ENCODE results near the gene WIPI1. TPM values are rescaled to one million over a fixed set of nuclear protein-coding genes. Genes with fewer than 3 reads are reported as not detected.

WIPI1 gene
- total RNA-seq, 1 experiment from 2014 or later: 19.8 TPM

DNA sequence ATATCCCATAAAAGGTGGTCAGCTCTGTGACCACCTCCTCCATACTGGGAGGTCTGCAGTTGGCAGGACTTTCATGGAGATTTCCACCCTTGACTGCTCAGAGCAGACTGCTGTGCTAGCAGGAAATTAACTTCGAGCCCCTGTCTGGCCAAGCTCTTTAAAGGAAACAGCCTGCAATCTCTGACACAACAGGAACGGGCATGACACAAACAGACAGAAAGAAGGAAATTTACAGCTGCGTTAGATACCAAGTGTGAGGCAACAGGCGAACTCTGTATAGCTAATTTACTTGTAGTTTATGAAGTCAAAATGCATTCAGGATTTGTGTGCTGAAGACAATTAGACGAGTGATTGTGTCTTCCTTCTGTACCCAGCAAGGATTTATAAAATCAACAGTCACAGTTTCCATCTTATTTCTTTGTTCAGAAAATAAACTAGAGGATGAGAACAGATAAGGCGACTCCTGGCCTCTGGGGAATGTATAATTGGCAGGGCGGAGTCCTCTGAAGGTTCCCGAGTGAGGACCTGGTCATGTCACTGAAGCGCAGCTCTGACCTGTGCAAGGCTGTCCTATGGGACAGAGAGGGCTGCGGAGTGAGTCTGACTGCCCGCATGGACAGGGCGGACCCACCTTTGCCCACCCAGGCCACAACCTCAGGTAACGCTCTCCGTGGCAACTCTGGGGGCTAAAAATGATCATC is 16.1 kb downstream of the WIPI1 start:
- ChIA-PET POLR2A (no interaction called here), CTCF (no interaction called here)
- H3K27me3 ChIP-seq (ENCODE audit: control insufficient read depth, insufficient read depth, low read length): no peaks in the 10 kb centered on the region
- no peak overlapping the region for H3K27ac ChIP-seq (ENCODE audit: low read length)
- DNase-seq (ENCODE audit: low read depth, low spot score): no peak
- no peak overlapping the region for H3K4me3 ChIP-seq (ENCODE audit: low read depth in 2 of 2, low read length in 2 of 2)
- H3K36me3 ChIP-seq (ENCODE audit: control insufficient read depth, insufficient read depth, low read length): no peaks in the 10 kb centered on the region
- H3K9me3 ChIP-seq (ENCODE audit: control insufficient read depth, insufficient read depth, low read depth, low read length): no peaks in the 10 kb centered on the region
- H3K4me1 ChIP-seq (ENCODE audit: control insufficient read depth, insufficient read depth, low read length): no peaks in the 10 kb centered on the region
- TF ChIP-seq, protein P1, sequence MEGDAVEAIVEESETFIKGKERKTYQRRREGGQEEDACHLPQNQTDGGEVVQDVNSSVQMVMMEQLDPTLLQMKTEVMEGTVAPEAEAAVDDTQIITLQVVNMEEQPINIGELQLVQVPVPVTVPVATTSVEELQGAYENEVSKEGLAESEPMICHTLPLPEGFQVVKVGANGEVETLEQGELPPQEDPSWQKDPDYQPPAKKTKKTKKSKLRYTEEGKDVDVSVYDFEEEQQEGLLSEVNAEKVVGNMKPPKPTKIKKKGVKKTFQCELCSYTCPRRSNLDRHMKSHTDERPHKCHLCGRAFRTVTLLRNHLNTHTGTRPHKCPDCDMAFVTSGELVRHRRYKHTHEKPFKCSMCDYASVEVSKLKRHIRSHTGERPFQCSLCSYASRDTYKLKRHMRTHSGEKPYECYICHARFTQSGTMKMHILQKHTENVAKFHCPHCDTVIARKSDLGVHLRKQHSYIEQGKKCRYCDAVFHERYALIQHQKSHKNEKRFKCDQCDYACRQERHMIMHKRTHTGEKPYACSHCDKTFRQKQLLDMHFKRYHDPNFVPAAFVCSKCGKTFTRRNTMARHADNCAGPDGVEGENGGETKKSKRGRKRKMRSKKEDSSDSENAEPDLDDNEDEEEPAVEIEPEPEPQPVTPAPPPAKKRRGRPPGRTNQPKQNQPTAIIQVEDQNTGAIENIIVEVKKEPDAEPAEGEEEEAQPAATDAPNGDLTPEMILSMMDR (IDR thresholded peaks at IDR 0.05): no peak
- TF ChIP-seq SIN3A (IDR thresholded peaks at IDR 0.05; ENCODE audit: borderline replicate concordance, insufficient read depth, low read depth, low read length) (no peak), REST (IDR thresholded peaks at IDR 0.05; ENCODE audit: insufficient read depth in 1 of 2, low read depth in 2 of 2, low read length in 1 of 2) (no peak), POLR2AphosphoS5 (IDR thresholded peaks at IDR 0.05; ENCODE audit: low read depth, low read length) (no peak), TCF7L2 (IDR thresholded peaks at IDR 0.05; ENCODE audit: low read depth, low read length) (no peak)
- in situ Hi-C loops (cut with HindIII; ENCODE audit: low pct_unique_long_range_greater_than_20kb, low sequenced_read_pairs) (no loop called here), intact Hi-C loops (cut with micrococcal nuclease; ENCODE audit: unreplicated experiment) (no loop called here)
- no peak for ATAC-seq
- BruUV-seq (replicated peaks): no TSS peak

DNA sequence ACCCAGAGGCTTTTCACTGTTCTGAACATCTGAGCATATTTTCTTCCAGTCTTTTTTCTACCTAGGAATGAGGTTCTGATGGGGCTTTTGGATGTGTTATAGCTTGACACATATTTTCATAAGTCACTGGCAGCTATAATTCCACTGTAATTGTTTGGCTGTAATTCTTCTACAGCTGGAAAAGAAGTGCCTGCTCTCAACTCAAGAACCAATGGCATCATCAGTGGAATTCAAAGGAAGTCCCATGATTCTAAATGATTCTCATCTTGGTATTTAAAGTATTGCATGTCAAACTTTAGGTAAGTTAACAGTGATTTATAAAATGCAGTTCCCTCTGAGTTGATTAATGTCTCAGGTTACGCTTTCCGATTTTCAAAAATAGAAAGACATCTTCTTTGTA is 16.8 kb downstream of the WIPI1 start:
- Histone ChIP-seq H3K27me3 (ENCODE audit: control insufficient read depth, insufficient read depth, low read length) (no peaks in the 10 kb centered on the region), H3K9me3 (ENCODE audit: control insufficient read depth, insufficient read depth, low read depth, low read length) (no peaks in the 10 kb centered on the region), H3K4me1 (ENCODE audit: control insufficient read depth, insufficient read depth, low read length) (no peaks in the 10 kb centered on the region), H3K36me3 (ENCODE audit: control insufficient read depth, insufficient read depth, low read length) (no peaks in the 10 kb centered on the region), H3K27ac (ENCODE audit: low read length) (no peak overlapping the region), H3K4me3 (ENCODE audit: low read depth in 2 of 2, low read length in 2 of 2) (no peak overlapping the region)
- in situ Hi-C loops (cut with HindIII; ENCODE audit: low pct_unique_long_range_greater_than_20kb, low sequenced_read_pairs): no loop called here
- no TSS peak for BruUV-seq (replicated peaks)
- intact Hi-C loops (cut with micrococcal nuclease; ENCODE audit: unreplicated experiment): no loop called here
- no peak for ATAC-seq
- no peak for DNase-seq (ENCODE audit: low read depth, low spot score)
- ChIA-PET CTCF (no interaction called here), POLR2A (no interaction called here)
- TF ChIP-seq SIN3A (IDR thresholded peaks at IDR 0.05; ENCODE audit: borderline replicate concordance, insufficient read depth, low read depth, low read length) (no peak), REST (IDR thresholded peaks at IDR 0.05; ENCODE audit: insufficient read depth in 1 of 2, low read depth in 2 of 2, low read length in 1 of 2) (no peak), POLR2AphosphoS5 (IDR thresholded peaks at IDR 0.05; ENCODE audit: low read depth, low read length) (no peak), TCF7L2 (IDR thresholded peaks at IDR 0.05; ENCODE audit: low read depth, low read length) (no peak)
- TF ChIP-seq, protein P1 (IDR thresholded peaks at IDR 0.05): no peak

All from Panc1 (cell line).